Mesendoderm (in vitro differentiated cells): Measurements from ENCODE around the gene FANCE.

ENCODE experiments used
- DNase-seq: peaks from one replicate; pipeline ENCODE4 v3.0.0; 2013
- H2AK5ac ChIP-seq: 2 replicates; pipeline ENCODE4 v1.6.1; 2013; ENCODE audit warnings: low read length, inconsistent platforms
- H2BK120ac ChIP-seq: 2 replicates; pipeline ENCODE4 v1.6.1; 2013; ENCODE audit warnings: low read depth, mild to moderate bottlenecking, low read length, moderate library complexity, mixed read lengths
- H2BK15ac ChIP-seq: replicated peaks from 2 replicates; pipeline ENCODE4 v1.6.1; 2013; ENCODE audit warnings: low read depth, mild to moderate bottlenecking, moderate library complexity
- H2BK5ac ChIP-seq: 2 replicates; pipeline ENCODE4 v1.6.1; 2013; ENCODE audit warnings: low read length, inconsistent platforms
- H3K18ac ChIP-seq: 2 replicates; pipeline ENCODE4 v1.6.1; 2013; ENCODE audit warnings: mild to moderate bottlenecking, low read length, mixed read lengths
- H3K23ac ChIP-seq: one replicate; pipeline ENCODE4 v1.6.1; 2013; ENCODE audit warnings: low read length
- H3K27ac ChIP-seq: 2 replicates; pipeline ENCODE4 v1.5.1; 2013; ENCODE audit warnings: low read depth, mild to moderate bottlenecking, inconsistent platforms, low read length, moderate library complexity
- H3K27me3 ChIP-seq: 2 replicates; pipeline ENCODE4 v1.6.1; 2013; ENCODE audit warnings: low read length, control low read depth, mild to moderate bottlenecking, inconsistent platforms; ENCODE audit not compliant: insufficient read depth, poor library complexity
- H3K36me3 ChIP-seq: 2 replicates; pipeline ENCODE4 v1.6.1; 2013; ENCODE audit warnings: low read length, inconsistent platforms; ENCODE audit not compliant: control insufficient read depth, insufficient read depth
- H3K4ac ChIP-seq: one replicate; pipeline ENCODE4 v1.6.1; 2013; ENCODE audit warnings: low read depth, mild to moderate bottlenecking, low read length, moderate library complexity
- H3K4me1 ChIP-seq: 2 replicates; pipeline ENCODE4 v1.6.1; 2013; ENCODE audit warnings: low read depth, low read length, inconsistent platforms; ENCODE audit not compliant: control insufficient read depth
- H3K4me2 ChIP-seq: 2 replicates; pipeline ENCODE4 v1.6.1; 2013; ENCODE audit warnings: low read length
- H3K4me3 ChIP-seq: 2 replicates; pipeline ENCODE4 v1.5.1; 2013; ENCODE audit warnings: mild to moderate bottlenecking, low read length
- H3K56ac ChIP-seq: one replicate; pipeline ENCODE4 v1.6.1; 2013; ENCODE audit warnings: low read length
- H3K79me1 ChIP-seq: 2 replicates; pipeline ENCODE4 v1.6.1; 2013; ENCODE audit warnings: low read length, inconsistent platforms
- H3K79me2 ChIP-seq: 2 replicates; pipeline ENCODE4 v1.6.1; 2013; ENCODE audit warnings: mild to moderate bottlenecking, low read length; ENCODE audit not compliant: control insufficient read depth, insufficient read depth
- H3K9ac ChIP-seq: 2 replicates; pipeline ENCODE4 v1.6.1; 2013; ENCODE audit warnings: low read length, inconsistent platforms
- H4K5ac ChIP-seq: one replicate; pipeline ENCODE4 v1.6.1; 2013; ENCODE audit warnings: low read length
- H4K8ac ChIP-seq: one replicate; pipeline ENCODE4 v1.6.1; 2013; ENCODE audit warnings: low read depth, mild to moderate bottlenecking, control low read depth, low read length, moderate library complexity
- WGBS: extraction: QIAGEN DNeasy Blood & Tissue Kit; methylation state at CpG from one replicate; pipeline ENCODE4 v1.1.7; 2013; ENCODE audit warnings: low lambda C conversion rate, missing lambda C conversion rate; ENCODE audit not compliant: insufficient coverage; ENCODE audit errors: extremely low coverage; 5-methylcytosine and 5-hydroxymethylcytosine counted together

Gene FANCE

GRCh38 chr6:35451354-35452182 is 570 bp upstream of the FANCE start:
- H3K56ac ChIP-seq, result no peak overlapping the region
- H3K4ac ChIP-seq, result no peak overlapping the region
- no peak overlapping the region for H2AK5ac ChIP-seq
- H3K4me2 ChIP-seq, result peak overlapping the region; percentile 56
- H3K9ac ChIP-seq, result peak overlapping the region; percentile 43
- no peak overlapping the region for H3K27ac ChIP-seq
- no peak overlapping the region for H3K18ac ChIP-seq
- H3K79me1 ChIP-seq, result peaks cover 2% of the 10 kb centered on the region
- no peak overlapping the region for H2BK15ac ChIP-seq
- no peak overlapping the region for H4K8ac ChIP-seq
- no peaks in the 10 kb centered on the region for H3K27me3 ChIP-seq
- peaks cover 2% of the 10 kb centered on the region for H3K4me1 ChIP-seq
- no peak overlapping the region for H2BK5ac ChIP-seq
- no peak overlapping the region for H3K23ac ChIP-seq
- DNase-seq, result no peak
- H2BK120ac ChIP-seq, result no peak overlapping the region
- WGBS, result no CpG with 5 or more reads among the region's 20 CpGs
- H3K79me2 ChIP-seq, result no peaks in the 10 kb centered on the region
- H3K36me3 ChIP-seq, result peaks cover 2% of the 10 kb centered on the region
- no peak overlapping the region for H3K4me3 ChIP-seq
- H4K5ac ChIP-seq, result no peak overlapping the region

GRCh38 chr6:35453236-35453635 is 1.1 kb downstream of the FANCE start:
- Histone ChIP-seq H3K4me2 (peak overlapping the region; percentile 78), H3K79me1 (peaks cover 2% of the 10 kb centered on the region), H3K4me1 (peaks cover 2% of the 10 kb centered on the region), H3K4me3 (no peak overlapping the region), H3K4ac (no peak overlapping the region), H3K9ac (peak overlapping the region; percentile 84), H4K8ac (no peak overlapping the region), H3K79me2 (no peaks in the 10 kb centered on the region), H3K27me3 (no peaks in the 10 kb centered on the region), H3K18ac (no peak overlapping the region), H3K23ac (no peak overlapping the region), H2BK5ac (no peak overlapping the region), H2BK15ac (no peak overlapping the region), H2AK5ac (no peak overlapping the region), H3K36me3 (peaks cover 2% of the 10 kb centered on the region), H3K56ac (peak overlapping the region; percentile 90), H3K27ac (no peak overlapping the region), H2BK120ac (no peak overlapping the region), H4K5ac (no peak overlapping the region)
- no peak for DNase-seq
- WGBS, result no CpG with 5 or more reads among the region's 3 CpGs

- no peak overlapping the region for H3K27ac ChIP-seq
Measured at GRCh38 chr6:35454391-35455110, 2.4 kb downstream of the FANCE start.

GRCh38 chr6:35457907-35458306 is 5.8 kb downstream of the FANCE start:
- Histone ChIP-seq H2BK120ac (no peak overlapping the region), H3K79me2 (no peaks in the 10 kb centered on the region), H2AK5ac (no peak overlapping the region), H4K5ac (no peak overlapping the region), H3K23ac (no peak overlapping the region), H3K18ac (no peak overlapping the region), H3K56ac (no peak overlapping the region), H3K79me1 (peaks cover 2% of the 10 kb centered on the region), H2BK5ac (no peak overlapping the region), H3K4ac (no peak overlapping the region), H2BK15ac (no peak overlapping the region), H3K36me3 (peaks cover 4% of the 10 kb centered on the region), H3K4me2 (no peak overlapping the region), H4K8ac (no peak overlapping the region), H3K9ac (no peak overlapping the region), H3K4me1 (no peaks in the 10 kb centered on the region), H3K4me3 (no peak overlapping the region), H3K27ac (no peak overlapping the region), H3K27me3 (no peaks in the 10 kb centered on the region)
- DNase-seq, result peak; percentile 20
- whole genome bisulfite sequencing, result no CpG with 5 or more reads among the region's 4 CpGs

More at GRCh38 chr6:35454391-35455110, 2.4 kb downstream of the FANCE start:
- no peaks in the 10 kb centered on the region for H3K79me2 ChIP-seq
- H3K18ac ChIP-seq, result no peak overlapping the region
- H4K8ac ChIP-seq, result no peak overlapping the region
- peaks cover 2% of the 10 kb centered on the region for H3K79me1 ChIP-seq
- no CpG with 5 or more reads among the region's 9 CpGs for WGBS
- H3K27me3 ChIP-seq, result no peaks in the 10 kb centered on the region
- H4K5ac ChIP-seq, result no peak overlapping the region
- peak overlapping the region; percentile 57 for H3K56ac ChIP-seq
- H3K4ac ChIP-seq, result no peak overlapping the region
- peak overlapping the region; percentile 22 for H3K9ac ChIP-seq
- H3K4me1 ChIP-seq, result peaks cover 2% of the 10 kb centered on the region
- H2BK120ac ChIP-seq, result no peak overlapping the region
- H2AK5ac ChIP-seq, result no peak overlapping the region
- H2BK15ac ChIP-seq, result no peak overlapping the region
- DNase-seq, result no peak
- no peak overlapping the region for H3K4me2 ChIP-seq
- H2BK5ac ChIP-seq, result no peak overlapping the region
- H3K36me3 ChIP-seq, result peaks cover 3% of the 10 kb centered on the region
- H3K23ac ChIP-seq, result no peak overlapping the region
- H3K4me3 ChIP-seq, result no peak overlapping the region

- Histone ChIP-seq H4K5ac (no peak overlapping the region), H2BK5ac (no peak overlapping the region)
Measured at GRCh38 chr6:35461270-35461669, 9.1 kb downstream of the FANCE start.

More at GRCh38 chr6:35461270-35461669, 9.1 kb downstream of the FANCE start:
- Histone ChIP-seq H3K36me3 (peaks cover 2% of the 10 kb centered on the region), H3K4me1 (no peaks in the 10 kb centered on the region), H3K9ac (no peak overlapping the region), H3K56ac (no peak overlapping the region), H2AK5ac (no peak overlapping the region), H3K23ac (no peak overlapping the region), H3K79me2 (no peaks in the 10 kb centered on the region), H3K4me2 (no peak overlapping the region), H3K4ac (no peak overlapping the region), H2BK120ac (no peak overlapping the region), H3K4me3 (no peak overlapping the region), H3K79me1 (no peaks in the 10 kb centered on the region), H2BK15ac (no peak overlapping the region), H3K18ac (no peak overlapping the region), H3K27ac (no peak overlapping the region), H3K27me3 (no peaks in the 10 kb centered on the region), H4K8ac (no peak overlapping the region)
- no peak for DNase-seq
- no CpG with 5 or more reads among the region's 3 CpGs for WGBS
